ENCODE data around the gene KLRG1. TPM values are rescaled to one million over a fixed set of nuclear protein-coding genes. Genes with fewer than 3 reads are reported as not detected.
A peak's percentile ranks its signal among the peaks of the same experiment; 100 is the strongest.

The KLRG1 gene
- total RNA-seq, 4 donors from 2014 or later, result 1.0 to 29.7 (median 1.6) TPM; not detected in 1

DNA sequence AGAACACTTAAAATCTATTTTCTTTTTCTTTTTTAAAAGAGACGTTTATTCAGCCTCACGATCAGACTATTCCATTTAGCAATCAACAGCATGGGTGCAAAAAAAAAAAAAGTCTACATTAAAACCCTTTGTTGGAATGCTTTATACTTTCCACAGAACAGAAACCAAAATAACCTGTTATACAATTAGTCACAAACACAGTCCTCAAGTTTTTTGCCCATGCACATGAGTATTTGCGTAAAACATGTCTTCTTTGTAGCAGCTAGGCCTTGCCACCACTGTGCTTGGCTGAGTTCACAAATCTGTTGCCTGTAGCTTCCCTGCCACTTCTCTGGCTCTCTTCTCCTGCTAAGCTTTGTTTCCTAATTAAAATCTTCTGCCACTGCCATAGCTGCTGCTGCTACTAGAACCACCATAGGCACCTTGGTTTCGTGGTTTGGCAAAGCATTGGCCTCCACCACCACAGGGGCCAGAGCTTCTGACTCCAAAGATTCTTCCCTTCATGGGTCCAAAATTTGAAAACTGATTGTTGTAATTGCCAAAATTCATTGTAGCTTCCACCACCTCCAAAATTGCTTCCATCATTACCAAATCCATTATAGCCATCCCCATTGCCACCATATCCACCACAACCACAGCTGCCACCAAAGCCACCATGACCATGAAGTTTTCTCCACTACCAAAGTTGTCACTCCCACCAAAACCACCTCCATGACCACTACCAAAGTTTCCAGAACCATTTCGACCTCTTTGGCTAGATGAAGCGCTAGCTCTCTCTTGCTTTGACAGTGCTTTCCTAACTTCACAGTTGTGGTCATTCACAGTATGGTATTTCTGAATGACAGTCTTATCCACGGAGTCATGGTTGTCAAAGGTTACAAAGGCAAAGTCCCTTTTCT, 38.1 kb downstream of the KLRG1 start:
- Histone ChIP-seq H3K27me3 (no peaks in the 10 kb centered on the region), H3K36me3 (no peaks in the 10 kb centered on the region), H3K9me3 (no peaks in the 10 kb centered on the region), H3K4me3 (no peak overlapping the region), H3K4me1 (no peaks in the 10 kb centered on the region), H3K27ac (peak overlapping the region in 1 of 4 donors; percentile 1)
- no peak for DNase-seq
- TF ChIP-seq POLR2A (IDR thresholded peaks at IDR 0.05), result no peak
- TF ChIP-seq, protein P1, sequence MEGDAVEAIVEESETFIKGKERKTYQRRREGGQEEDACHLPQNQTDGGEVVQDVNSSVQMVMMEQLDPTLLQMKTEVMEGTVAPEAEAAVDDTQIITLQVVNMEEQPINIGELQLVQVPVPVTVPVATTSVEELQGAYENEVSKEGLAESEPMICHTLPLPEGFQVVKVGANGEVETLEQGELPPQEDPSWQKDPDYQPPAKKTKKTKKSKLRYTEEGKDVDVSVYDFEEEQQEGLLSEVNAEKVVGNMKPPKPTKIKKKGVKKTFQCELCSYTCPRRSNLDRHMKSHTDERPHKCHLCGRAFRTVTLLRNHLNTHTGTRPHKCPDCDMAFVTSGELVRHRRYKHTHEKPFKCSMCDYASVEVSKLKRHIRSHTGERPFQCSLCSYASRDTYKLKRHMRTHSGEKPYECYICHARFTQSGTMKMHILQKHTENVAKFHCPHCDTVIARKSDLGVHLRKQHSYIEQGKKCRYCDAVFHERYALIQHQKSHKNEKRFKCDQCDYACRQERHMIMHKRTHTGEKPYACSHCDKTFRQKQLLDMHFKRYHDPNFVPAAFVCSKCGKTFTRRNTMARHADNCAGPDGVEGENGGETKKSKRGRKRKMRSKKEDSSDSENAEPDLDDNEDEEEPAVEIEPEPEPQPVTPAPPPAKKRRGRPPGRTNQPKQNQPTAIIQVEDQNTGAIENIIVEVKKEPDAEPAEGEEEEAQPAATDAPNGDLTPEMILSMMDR (IDR thresholded peaks at IDR 0.05), result no peak

DNA sequence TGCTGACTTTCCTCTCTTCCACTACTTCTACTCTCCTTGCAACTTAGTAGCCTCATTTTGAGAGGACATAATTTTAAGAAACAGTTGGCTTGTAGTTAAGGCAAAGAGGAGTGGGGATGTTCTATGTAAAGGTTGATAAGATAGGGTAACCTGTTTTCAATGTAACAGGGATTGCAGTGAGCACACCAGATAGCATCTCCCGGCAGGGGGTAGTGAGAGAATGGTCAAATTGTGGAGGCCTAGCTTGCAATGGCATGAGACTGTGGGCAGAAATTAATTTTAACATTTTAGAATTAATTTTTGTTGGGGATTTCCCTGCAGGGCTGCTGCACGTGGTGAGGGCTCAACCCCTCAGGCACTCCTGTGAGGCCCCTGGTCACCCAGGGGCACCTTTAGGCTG, 41.4 kb downstream of the KLRG1 start:
- no peak overlapping the region for H3K4me3 ChIP-seq
- no peaks in the 10 kb centered on the region for H3K4me1 ChIP-seq
- TF ChIP-seq, protein P1 (IDR thresholded peaks at IDR 0.05), result no peak
- TF ChIP-seq POLR2A (IDR thresholded peaks at IDR 0.05), result no peak
- H3K27me3 ChIP-seq, result no peaks in the 10 kb centered on the region
- H3K9me3 ChIP-seq, result no peaks in the 10 kb centered on the region
- DNase-seq, result no peak
- H3K27ac ChIP-seq, result no peak overlapping the region
- no peaks in the 10 kb centered on the region for H3K36me3 ChIP-seq

DNA sequence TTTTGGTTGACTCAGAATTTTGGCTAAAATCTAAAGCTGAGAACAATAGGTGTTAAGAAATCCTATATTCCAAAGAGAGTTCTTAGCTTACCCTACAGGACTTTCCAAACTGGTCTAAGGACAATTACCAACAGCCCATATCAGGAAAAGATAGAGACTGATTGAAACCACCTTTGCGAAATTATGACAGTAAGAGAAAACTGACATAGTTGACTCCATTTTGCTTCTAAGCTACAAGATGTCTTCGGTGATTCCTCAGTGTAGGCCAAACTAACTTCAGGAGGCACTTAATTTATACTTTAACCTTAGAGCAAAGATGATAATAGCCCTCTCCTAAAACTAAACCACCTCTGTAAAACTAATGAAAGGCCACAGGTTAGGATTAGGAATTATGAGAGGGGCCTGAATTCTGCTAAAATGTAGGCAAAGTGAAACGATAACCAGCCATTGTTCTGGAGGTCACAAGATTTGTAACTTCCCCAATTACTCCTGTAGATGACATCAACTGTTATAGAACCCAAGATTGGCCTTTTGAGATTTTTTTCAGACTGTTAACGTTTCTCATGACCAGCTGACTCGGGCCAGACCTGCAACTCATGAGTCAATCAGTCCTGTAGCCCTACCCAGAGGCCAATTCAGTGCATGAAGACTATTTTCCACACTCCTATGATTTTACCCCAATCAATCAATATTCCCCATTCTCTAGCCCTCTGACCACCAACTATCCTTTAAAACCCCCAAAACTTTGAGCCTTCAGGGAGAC, 43.0 kb downstream of the KLRG1 start:
- Histone ChIP-seq H3K4me1 (no peaks in the 10 kb centered on the region), H3K27ac (no peak overlapping the region), H3K27me3 (no peaks in the 10 kb centered on the region), H3K36me3 (no peaks in the 10 kb centered on the region), H3K9me3 (no peaks in the 10 kb centered on the region), H3K4me3 (no peak overlapping the region)
- DNase-seq, result no peak
- TF ChIP-seq, protein P1 (IDR thresholded peaks at IDR 0.05), result no peak
- TF ChIP-seq POLR2A (IDR thresholded peaks at IDR 0.05), result no peak

DNA sequence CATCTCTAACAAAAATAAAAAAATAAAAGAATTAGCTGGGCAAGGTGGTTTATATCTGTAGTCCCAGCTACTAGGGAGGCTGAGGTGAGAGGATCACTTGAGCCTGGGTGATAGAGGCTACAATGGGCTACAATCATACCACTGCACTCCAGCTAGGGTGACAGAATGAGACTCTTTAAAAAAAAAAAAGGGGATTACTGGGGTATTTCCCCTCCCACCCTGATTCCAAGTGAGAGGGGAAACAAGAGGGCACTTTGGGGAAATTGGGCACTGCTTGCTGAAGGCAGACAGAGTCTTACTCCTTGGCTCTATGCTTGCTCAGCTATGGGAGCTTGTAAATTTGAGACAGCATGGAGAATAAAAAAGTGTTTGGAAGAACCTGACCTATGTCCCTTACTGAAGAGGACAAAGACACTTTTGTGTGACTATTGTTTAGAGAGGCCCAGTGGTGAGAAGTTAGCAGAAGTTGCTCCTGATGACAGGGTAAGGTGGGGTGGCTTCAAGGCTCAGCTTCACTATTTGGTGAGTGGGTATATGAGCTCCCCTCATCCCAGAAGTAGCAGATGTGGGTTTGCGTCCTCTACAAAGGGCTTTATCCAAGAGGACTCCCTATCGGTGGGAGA, 44.0 kb downstream of the KLRG1 start:
- no peaks in the 10 kb centered on the region for H3K36me3 ChIP-seq

DNA sequence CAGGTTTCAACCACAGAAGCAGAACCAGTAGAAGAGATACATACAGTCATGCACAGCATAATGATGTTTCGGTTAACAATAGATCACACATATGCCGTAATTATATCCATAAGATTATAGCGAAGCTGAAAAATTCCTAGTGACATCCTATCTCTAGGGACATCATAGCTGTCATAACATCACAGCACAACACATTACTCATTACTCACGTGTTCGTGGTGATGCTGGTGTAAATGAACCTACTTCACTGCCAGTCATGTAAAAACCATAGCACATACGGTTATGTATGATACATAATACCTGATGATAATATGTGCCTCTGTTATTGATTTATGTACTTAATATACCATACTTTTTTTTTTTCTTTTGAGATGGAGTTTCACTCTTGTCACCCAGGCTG, 44.7 kb downstream of the KLRG1 start:
- Histone ChIP-seq H3K9me3 (no peaks in the 10 kb centered on the region), H3K27me3 (no peaks in the 10 kb centered on the region), H3K4me1 (no peaks in the 10 kb centered on the region), H3K36me3 (no peaks in the 10 kb centered on the region), H3K4me3 (no peak overlapping the region), H3K27ac (no peak overlapping the region)
- TF ChIP-seq POLR2A (IDR thresholded peaks at IDR 0.05), result no peak
- TF ChIP-seq, protein P1 (IDR thresholded peaks at IDR 0.05), result no peak
- DNase-seq, result no peak

More for the DNA sequence above, 44.0 kb downstream of the KLRG1 start:
- TF ChIP-seq, protein P1 (IDR thresholded peaks at IDR 0.05), result no peak
- no peak for TF ChIP-seq POLR2A (IDR thresholded peaks at IDR 0.05)
- H3K4me3 ChIP-seq, result no peak overlapping the region
- H3K27ac ChIP-seq, result no peak overlapping the region
- DNase-seq, result no peak
- no peaks in the 10 kb centered on the region for H3K4me1 ChIP-seq
- no peaks in the 10 kb centered on the region for H3K27me3 ChIP-seq
- H3K9me3 ChIP-seq, result no peaks in the 10 kb centered on the region
